ENCODE data around the gene NOM1. TPM values are rescaled to one million over a fixed set of nuclear protein-coding genes. Genes with fewer than 3 reads are reported as not detected.
"Not testable (repeated sequence)": the region's sequence is repeated elsewhere in the genome, so short reads cannot be mapped to it uniquely, and the experiment has no call there.

Gene NOM1, protein sequence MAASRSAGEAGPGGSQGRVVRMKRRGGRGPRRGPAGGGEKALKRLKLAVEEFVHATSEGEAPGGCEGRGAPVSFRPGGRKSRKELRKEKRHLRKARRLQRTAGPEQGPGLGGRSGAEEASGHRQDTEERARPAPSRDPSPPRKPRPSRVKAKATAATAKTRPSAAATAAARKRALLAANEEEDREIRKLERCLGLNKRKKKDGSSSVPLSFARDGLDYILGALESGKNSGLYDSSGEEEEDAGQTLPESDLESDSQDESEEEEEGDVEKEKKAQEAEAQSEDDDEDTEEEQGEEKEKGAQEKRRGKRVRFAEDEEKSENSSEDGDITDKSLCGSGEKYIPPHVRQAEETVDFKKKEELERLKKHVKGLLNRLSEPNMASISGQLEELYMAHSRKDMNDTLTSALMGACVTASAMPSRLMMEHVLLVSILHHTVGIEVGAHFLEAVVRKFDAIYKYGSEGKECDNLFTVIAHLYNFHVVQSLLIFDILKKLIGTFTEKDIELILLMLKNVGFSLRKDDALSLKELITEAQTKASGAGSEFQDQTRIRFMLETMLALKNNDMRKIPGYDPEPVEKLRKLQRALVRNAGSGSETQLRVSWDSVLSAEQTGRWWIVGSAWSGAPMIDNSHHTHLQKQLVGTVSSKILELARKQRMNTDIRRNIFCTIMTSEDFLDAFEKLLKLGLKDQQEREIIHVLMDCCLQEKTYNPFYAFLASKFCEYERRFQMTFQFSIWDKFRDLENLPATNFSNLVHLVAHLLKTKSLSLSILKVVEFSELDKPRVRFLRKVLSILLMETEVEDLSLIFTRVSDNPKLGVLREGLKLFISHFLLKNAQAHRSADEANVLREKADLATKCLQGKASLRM
- 10 to 100 TPM; 16.0 to 47.1 (median 19.7) TPM for total RNA-seq

DNA sequence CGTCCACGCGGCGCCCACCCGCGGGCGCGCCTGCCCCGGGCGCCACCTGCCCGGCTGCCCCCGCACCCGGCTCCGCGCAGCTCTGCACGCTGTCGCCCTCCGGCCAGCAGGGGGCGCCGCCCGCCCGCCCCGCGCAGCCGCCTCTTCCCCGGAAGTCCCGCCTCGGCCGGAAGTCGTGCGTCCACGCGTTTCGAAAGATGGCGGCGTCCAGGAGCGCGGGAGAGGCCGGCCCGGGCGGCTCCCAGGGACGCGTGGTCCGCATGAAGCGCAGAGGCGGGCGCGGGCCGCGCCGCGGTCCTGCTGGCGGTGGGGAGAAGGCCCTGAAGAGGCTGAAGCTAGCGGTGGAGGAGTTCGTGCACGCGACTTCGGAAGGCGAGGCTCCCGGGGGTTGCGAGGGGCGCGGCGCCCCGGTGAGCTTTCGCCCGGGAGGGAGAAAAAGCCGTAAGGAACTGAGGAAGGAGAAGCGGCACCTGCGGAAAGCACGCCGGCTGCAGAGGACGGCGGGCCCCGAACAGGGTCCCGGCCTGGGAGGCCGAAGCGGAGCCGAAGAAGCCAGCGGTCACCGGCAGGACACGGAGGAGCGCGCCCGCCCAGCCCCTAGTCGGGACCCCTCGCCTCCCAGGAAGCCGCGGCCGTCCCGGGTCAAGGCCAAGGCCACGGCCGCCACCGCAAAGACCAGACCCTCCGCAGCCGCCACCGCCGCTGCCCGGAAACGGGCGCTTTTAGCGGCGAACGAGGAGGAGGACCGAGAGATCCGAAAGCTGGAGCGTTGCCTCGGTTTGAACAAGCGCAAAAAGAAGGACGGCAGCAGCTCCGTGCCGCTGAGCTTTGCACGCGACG is at the start of gene NOM1:
Gene NOM1, plus strand, starts transcription at position 172 of the 840 bp plus-strand sequence. Its CDS starts 26 bp downstream, at position 198.
- ATAC-seq (ENCODE audit: low FRiP score) (peak; percentile 96), DNase-seq (ENCODE audit: low spot score) (peak; percentile 66)
- TF ChIP-seq, protein P1, sequence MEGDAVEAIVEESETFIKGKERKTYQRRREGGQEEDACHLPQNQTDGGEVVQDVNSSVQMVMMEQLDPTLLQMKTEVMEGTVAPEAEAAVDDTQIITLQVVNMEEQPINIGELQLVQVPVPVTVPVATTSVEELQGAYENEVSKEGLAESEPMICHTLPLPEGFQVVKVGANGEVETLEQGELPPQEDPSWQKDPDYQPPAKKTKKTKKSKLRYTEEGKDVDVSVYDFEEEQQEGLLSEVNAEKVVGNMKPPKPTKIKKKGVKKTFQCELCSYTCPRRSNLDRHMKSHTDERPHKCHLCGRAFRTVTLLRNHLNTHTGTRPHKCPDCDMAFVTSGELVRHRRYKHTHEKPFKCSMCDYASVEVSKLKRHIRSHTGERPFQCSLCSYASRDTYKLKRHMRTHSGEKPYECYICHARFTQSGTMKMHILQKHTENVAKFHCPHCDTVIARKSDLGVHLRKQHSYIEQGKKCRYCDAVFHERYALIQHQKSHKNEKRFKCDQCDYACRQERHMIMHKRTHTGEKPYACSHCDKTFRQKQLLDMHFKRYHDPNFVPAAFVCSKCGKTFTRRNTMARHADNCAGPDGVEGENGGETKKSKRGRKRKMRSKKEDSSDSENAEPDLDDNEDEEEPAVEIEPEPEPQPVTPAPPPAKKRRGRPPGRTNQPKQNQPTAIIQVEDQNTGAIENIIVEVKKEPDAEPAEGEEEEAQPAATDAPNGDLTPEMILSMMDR (IDR thresholded peaks at IDR 0.05) = peak in 1 of 3 donors; percentile 1

DNA sequence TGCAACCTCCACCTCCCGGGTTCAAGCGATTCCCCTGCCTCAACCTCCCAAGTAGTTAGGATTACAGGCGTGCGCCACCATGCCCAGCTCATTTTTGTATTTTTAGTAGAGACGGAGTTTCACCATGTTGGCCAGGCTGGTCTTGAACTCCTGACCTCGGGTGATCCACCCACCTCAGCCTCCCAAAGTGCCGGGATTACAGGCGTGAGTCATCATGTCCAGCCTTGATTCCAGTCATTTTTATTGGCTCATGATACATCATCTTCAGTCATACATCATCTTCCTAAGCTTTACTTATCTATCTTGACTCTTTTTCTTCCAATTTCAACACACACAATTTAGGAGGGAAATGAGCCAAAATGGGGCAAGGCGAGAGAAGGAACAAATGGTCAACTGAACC is 49.4 kb upstream of the NOM1 start:
- ATAC-seq (ENCODE audit: low FRiP score) = not testable (repeated sequence)

DNA sequence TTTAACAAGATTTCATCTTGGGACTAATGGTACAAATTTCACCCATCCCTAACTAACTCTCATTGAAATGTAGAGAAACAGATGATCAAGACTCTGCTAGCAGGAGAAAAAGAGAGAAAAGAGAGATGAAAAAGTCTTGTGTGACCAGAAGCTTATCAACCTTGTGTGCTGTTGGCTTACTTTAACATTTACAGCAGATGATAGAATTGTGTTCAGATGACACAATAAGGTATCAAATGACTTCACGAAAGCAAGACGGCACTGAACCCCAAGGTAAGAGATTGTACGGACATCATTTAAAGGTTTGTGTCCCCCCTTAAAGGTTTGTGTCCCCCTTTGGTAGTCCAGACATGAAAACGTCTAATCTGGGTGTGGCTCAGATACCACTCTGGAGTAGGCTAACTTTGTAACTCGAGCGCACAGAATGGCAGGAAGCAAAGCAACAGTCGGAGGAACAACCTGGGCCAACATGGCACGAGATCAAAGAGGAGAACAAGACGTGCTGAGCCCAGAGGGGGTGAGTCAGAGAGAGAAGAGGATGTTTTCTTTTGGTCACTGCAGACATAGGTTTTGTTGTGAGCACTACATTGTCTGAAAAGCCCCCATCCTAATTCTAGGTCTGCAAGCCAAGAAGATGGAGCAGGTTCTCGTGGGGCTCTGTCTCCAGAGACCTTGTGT is 46.1 kb upstream of the NOM1 start:
- DNase-seq (ENCODE audit: low spot score) (no peak), ATAC-seq (ENCODE audit: low FRiP score) (peak; percentile 53)
- TF ChIP-seq, protein P1 (IDR thresholded peaks at IDR 0.05) = no peak

More for the DNA sequence above, 49.4 kb upstream of the NOM1 start:
- not testable (repeated sequence) for DNase-seq (ENCODE audit: low spot score)

DNA sequence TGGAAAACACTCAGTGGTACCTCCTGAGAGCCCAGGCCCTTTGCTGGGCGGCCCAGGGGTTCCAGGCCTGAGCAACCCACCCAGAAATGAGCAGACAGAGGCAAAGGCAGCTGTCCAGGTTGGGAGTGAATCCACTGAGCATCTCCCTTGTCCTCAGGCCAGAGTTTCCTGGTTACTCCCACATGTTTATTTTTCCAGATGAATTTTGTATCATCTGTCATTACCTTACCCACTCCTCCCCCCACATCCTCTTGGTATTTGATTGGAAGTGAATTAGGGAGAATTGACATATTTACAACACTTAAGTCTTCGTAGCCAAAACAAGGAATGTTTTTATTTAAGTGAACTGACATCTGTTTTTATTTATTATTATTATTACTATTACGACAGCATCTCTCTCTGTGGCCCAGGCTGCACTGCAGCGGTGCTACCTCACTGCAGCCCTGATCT is 43.3 kb upstream of the NOM1 start:
- no peak for ATAC-seq (ENCODE audit: low FRiP score)
- DNase-seq (ENCODE audit: low spot score) = no peak
- TF ChIP-seq, protein P1 (IDR thresholded peaks at IDR 0.05) = no peak

DNA sequence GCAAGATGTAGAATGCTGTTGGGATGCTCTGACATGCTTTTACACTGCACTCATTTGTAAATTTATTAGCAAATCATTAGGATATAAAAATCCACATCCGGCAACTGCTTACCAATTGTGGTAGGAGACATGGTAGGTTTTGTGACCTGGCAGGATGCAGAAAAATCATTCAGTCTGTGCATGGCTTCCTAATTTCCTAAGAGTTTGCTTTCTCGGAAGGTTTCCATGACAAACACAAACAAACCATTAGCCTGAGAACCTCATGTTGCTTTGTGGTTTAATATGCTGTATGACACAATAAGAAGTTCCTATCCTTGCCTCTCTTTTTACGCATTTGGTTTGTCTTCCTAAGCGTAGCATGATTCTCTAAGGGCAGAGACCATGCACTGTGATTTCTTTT is 41.9 kb upstream of the NOM1 start:
- no peak for ATAC-seq (ENCODE audit: low FRiP score)
- no peak for DNase-seq (ENCODE audit: low spot score)
- TF ChIP-seq, protein P1 (IDR thresholded peaks at IDR 0.05) = no peak

DNA sequence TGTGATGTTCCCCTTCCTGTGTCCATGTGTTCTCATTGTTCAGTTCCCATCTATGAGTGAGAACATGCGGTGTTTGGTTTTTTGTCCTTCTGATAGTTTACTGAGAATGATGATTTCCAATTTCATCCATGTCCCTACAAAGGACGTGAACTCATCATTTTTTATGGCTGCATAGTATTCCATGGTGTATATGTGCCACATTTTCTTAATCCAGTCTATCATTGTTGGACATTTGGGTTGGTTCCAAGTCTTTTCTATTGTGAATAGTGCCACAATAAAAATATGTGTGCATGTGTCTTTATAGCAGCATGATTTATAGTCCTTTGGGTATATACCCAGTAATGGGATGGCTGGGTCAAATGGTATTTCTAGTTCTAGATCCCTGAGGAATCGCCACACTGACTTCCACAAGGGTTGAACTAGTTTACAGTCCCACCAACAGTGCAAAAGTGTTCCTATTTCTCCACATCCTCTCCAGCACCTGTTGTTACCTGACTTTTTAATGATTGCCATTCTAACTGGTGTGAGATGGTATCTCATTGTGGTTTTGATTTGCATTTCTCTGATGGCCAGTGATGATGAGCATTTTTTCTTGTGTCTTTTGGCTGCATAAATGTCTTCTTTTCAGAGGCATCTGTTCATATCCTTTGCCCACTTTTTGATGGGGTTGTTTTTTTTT is 39.8 kb upstream of the NOM1 start:
- not testable (repeated sequence) for ATAC-seq (ENCODE audit: low FRiP score); DNase-seq (ENCODE audit: low spot score)

DNA sequence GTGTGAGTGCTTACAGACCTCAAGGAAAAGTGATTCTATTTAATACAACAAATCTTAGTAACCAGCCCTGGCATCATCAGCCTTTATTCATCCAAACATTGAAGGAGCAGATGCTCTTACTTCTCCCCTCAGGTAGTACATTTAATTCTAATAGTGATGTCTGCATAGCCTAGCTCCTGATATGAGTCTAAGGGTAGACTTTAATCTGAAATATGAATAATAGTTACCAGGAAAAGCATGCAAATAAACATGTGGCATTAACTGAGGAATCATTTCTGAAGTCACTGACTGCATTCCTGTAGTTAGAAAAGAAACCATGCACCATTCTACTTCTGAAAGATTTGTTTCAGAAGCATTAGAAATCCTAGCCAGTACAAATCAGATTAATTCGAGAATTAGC is 30.9 kb upstream of the NOM1 start:
- DNase-seq (ENCODE audit: low spot score) = no peak
- TF ChIP-seq, protein P1 (IDR thresholded peaks at IDR 0.05) = no peak
- no peak for ATAC-seq (ENCODE audit: low FRiP score)

Data from omental fat pad (tissue), 4 donors.